Effector CD8-positive, alpha-beta T cell (primary cell): Measurements from ENCODE around the gene KIRREL3.

Experiments
- DNase-seq: peaks from one replicate; lab custom pipeline; 2025; lab: John Stamatoyannopoulos, UW

The KIRREL3 gene

DNA sequence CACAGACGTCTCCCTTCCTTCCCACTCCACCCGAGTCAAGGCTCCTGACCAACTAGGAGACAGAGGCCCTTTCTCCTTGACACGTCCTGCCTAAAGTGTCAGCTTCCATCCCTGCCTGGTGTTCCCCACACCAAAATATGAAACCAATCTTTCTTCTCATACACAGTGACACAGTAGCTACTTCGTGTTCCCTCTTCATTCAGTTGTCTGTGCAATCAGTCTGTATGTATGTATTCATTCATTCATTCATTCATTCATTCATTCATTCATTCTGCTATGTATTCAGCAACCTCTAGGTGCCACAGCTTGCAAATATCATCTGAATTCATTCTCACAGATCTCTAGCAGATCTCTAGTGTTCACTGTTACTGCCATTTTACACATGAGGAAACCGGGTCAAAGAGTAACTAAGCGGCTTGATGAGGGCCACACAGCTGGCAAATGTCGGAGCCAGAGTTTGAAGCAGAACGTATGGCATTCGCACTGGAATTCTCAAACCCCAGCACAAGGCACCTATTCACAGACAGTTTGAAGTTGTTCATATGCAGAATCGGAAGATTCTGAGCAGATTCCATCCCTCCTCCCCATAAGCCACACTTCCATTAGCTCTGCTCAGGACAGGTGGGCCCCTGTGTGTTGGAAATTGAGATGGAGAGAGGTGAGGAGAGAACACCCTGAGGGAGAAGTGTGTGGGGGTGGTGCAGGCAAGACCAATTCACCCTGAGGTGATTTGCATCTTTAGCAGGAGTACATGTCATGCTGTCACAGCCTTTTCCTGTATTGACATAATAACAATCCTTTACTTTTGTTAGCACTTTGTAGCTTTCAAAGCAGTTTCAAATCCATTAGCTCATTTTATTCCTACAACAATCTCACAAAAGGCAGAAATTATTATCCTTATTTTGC is 369.4 kb downstream of the KIRREL3 start:
- DNase-seq = no peak

- no peak for DNase-seq
Measured at GRCh38 chr11:126630488-126630887, 370.1 kb downstream of the KIRREL3 start.

- no peak for DNase-seq
Measured at GRCh38 chr11:126628790-126629621, 371.6 kb downstream of the KIRREL3 start.

DNA sequence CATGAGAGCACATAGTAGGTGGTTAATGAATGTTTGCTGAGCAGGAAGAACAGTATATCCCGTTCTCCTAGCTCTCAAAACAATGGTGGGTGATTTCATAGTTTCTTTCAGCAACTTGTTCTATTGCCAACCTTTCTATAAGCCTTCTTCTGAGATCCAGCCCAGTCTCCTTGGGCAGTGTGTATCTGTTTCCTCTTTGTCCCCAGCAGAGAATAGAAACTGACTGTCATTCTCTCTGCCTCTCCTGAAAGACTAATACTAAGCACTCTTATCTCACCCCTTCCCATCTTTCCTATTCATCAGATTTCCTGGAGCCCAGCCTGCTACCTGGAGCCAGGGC is 372.1 kb downstream of the KIRREL3 start:
- DNase-seq = no peak

DNA sequence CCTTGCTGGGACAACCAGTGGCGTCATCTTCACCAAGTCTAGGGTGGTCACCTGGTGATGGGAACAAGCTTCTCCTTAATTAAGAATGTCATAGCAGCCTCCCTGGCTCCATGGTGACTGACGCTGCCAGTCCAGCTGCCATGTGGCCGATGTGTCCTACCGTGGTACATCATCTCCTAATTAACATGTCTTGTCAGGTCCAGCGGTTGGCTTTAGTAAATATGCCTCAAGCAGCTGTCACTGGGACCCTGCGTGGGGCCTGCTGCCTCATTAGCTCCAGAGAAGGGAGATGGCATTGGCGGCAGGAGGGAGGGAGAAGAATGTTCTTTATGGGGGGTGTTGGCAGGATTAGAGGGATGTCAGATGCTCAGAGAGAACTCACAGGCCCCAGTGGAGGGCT is 373.1 kb downstream of the KIRREL3 start:
- no peak for DNase-seq

DNA sequence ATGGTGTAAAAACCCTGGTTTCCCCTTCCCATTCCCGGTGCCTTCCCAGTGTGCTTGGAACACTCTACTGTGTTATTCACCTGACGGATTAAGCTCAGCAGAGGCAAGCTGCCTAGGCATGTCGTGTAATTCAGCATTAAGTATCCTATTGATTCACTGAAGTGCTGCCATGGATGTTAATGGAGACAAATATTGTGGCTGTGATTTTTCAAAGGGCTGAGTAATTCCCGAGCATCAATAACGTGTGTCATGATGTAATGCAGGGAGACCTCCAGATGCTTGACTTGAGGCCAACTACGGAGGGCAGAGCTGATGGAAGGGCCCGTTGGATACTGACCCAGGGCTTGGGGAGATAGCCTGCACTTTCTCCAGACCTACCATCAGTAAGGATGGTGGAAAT is 376.1 kb downstream of the KIRREL3 start:
- DNase-seq = no peak

DNA sequence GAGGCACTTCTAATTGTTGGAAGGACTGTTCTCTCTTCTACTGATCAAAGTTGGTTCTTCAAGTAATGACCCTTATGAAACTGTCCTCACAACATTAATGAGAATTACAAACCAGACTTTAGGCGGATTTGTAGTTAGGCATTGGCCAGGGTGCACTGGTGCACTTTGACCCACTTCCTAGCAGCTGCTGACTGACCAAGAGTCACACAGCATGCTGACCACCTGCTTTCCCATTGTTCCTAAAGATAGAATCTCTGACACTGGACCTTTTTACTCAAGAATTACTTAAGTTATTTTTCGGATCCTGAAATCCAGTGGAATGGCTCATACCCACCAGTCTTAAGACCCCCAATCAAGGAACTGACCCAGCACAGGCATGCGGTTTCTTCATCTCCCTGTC is 381.1 kb downstream of the KIRREL3 start:
- no peak for DNase-seq

GRCh38 chr11:126615845-126616244 is 384.7 kb downstream of the KIRREL3 start:
- DNase-seq = no peak

DNA sequence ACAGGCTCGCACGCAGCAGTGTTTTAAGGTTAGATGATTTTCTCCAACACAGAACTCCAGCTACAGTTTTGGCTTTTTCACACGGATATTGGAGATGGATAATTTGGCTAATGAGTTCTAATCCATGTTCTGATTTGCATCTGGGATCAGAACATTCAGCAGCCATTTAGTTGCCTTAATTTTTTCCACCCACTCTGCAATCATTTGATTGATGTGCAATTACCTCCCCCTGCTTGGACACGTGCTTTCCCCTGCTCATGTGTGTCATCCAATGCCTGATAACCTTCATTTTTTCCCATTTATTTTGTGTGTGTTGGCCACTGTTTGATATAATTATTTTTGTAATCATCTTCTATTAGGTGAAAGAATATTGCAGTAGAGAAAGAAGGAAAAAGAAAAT is 387.3 kb downstream of the KIRREL3 start:
- DNase-seq = no peak

DNA sequence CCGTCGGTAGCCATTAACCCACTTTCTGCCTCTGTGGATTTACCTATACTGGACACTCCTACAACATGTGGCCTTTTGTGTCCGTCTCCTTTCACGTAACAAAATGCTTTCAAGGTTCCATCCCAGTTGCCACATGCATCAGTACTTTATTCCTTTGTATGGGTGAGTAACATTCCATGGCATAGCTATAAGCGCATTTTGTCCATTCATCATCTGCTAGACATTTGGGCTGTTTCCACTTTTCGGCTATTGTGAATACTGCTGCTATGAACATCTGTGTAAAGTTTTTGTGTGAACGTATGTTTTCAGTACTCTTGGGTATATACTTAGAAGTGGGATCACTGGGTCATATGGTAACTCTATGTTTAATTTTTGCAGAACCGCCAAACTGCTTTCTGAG is 387.9 kb downstream of the KIRREL3 start:
- no peak for DNase-seq

DNA sequence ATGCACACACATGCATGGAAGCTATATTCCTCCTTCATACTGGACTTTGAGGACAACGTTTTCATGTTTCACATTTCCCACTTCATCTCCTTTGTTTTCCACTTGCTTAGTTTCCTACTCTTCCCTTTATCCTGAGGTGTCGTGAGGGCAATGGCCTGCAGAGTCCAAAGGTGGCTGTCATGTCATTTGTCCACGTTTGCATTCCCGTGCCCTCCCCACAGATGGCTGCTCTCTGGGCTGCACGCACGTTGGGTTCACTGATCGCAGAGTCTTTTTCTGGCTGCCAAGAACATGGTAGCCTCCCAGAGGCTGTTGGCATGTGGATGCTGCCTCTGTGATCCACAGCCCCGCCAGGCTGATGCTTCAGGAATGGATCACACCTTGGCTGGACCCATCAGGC is 389.1 kb downstream of the KIRREL3 start:
- DNase-seq = no peak

DNA sequence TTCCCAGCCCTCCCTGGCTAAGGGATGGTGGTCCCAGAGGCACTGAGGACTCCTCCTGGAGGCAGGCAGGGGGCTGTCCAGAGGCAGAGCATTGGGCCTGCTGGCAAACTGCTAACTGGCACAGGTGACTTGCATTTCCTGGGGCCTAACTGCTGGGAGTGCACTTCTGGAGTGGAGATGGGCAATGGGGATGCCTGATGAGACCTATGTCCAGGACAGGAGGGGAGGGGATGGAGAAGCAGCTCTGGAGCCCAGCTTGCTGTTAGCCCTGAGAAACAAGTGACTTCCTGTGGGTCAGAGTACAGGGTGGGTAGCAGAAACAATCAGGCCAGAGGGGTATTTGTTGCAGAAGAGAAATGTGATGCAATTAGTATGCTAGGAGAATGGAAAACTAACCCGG is 391.9 kb downstream of the KIRREL3 start:
- DNase-seq = no peak

DNA sequence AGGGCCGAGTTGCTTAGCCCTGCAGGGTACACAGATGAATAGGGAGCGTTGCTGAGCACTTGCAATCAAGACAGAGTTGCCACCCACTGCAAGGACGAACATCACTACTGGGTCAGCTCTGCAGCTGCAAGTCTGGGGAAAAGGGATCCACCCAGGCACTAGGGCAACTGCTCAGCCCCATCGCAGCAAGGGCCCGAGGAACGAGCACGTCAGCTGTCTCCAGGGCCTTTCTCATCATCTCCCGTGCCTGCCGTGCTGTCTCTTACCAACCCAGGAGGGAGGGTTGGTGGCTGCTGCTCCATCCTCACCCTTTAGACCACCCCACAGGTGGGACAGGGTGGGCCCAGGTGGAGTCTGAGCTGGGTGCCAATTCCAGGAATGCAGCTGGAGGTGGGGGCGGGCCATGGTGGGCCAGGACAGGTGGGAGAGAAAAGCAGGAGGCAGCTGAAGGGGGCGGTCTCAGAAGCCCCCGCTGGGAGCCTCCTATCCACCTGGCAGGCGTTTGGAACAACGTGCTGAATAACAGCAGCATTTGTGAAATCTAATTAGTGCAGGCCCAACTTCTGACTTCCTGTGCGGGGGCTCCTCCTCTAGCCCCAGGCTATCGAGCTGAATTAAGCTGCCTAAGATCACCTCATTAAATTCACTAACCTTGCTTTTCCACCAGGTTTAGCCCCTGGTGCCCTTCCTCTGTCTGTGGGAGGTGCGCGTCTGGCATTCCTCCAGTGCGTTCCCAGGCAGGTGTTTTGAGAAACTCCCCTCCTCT is 392.6 kb downstream of the KIRREL3 start:
- DNase-seq = no peak

GRCh38 chr11:126607374-126607773 is 393.2 kb downstream of the KIRREL3 start:
- DNase-seq = no peak

GRCh38 chr11:126606484-126606883 is 394.1 kb downstream of the KIRREL3 start:
- DNase-seq = no peak

DNA sequence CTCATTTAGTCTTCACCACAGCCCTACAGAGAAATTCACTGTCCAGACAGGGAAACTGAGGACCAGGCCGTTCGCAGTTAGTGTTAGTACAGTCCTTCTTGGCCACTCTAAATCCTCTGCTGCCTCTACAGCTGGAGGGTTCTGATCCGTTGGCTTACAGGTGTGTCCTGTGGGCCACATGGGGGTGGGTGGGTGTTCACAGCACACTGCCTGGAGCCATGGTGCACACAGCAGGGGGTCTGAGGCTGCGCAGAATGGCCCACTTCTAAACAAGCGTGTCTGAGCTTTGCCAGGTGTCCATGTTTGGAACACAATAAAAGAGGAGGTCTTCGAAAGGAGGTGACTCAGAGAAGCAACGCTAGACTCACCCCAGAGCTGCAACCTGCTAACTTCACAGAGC is 396.1 kb downstream of the KIRREL3 start:
- DNase-seq = no peak

- DNase-seq = no peak
Measured at GRCh38 chr11:126603486-126603885, 397.1 kb downstream of the KIRREL3 start.

DNA sequence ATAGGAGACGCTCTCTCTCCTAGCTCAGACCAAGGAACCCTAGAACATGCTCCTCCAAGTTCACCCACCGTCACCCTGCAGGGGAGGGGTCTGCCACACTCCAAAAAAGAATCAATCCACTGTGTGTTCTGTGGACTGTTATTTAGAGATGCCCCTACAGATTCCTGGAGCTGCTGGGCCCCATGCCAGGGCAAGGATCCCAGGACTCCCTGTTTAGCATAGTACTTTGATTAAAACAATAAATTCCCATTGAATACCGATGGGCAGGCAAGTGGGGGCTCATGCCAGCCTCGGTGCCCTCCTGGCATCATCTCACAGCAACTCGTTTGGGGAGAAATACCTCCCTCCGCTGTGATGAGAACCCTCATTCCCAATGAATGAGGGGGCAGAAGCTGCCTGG is 397.6 kb downstream of the KIRREL3 start:
- DNase-seq = no peak

DNA sequence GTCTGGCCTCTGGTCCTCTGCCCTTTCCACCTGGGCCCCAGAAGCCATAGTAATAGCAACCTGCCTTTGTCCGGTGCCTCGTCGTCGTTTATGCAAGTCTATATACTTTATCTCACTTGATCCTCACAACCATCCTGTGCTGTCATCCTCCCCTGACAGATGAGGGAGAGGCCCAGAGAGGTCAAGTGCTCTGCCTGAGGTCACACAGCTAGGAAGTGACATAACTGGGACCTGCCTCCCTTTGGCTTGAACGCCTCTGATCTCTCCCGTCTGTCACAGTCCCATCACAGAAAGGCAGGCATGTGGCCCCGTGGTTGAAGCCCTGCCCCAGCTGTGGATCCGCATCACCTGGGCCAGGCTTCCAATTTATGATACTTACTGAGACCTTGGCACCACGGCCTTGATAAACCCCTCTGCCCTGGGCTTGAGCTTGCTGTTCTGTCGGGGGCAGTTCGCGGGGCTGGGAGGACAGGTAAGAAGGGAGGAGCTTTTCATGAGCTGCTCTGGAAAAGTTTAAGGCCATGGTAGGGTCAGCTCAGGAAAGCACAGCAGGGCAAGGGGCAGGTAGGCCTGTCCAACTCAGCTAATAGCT is 398.1 kb downstream of the KIRREL3 start:
- no peak for DNase-seq

- no peak for DNase-seq
Measured at GRCh38 chr11:126601550-126602215, 398.9 kb downstream of the KIRREL3 start.

- DNase-seq = no peak
Measured at GRCh38 chr11:126601136-126601535, 399.4 kb downstream of the KIRREL3 start.
